HepG2 (cell line): ENCODE measurements around the gene DUXA. TPM values are rescaled to one million over a fixed set of nuclear protein-coding genes. Genes with fewer than 3 reads are reported as not detected.
A peak's percentile ranks its signal among the peaks of the same experiment; 100 is the strongest.

ENCODE experiments used
- AKAP8 ChIP-seq: sonication (generic); formaldehyde crosslinking; IDR thresholded peaks from 2 replicates; pipeline ENCODE4 v1.5.1; 2020; ENCODE audit warnings: mild to moderate bottlenecking, missing genetic modification reagents
- ATAD3A ChIP-seq: sonication (generic); formaldehyde crosslinking; IDR thresholded peaks from 2 replicates; pipeline ENCODE4 v1.4.0; 2020; ENCODE audit warnings: missing genetic modification reagents
- CBFB ChIP-seq: sonication (generic); formaldehyde crosslinking; IDR thresholded peaks from 2 replicates; pipeline ENCODE4 v1.4.0; 2020; ENCODE audit warnings: missing genetic modification reagents
- FOXP1 ChIP-seq, 2 experiments: fragments of 450-650 bp in 1 of 2; IDR thresholded peaks; 2 replicates each; pipeline ENCODE4 v1.6.1; 2017 to 2018; ENCODE audit warnings: antibody characterized with exemption in 1 of 2
- HMG20A ChIP-seq: IDR thresholded peaks from 2 replicates; pipeline ENCODE4 v1.6.1; 2016; ENCODE audit warnings: borderline replicate concordance
- HMG20B ChIP-seq: conservative IDR thresholded peaks from 2 replicates; pipeline ENCODE4 v1.6.1; 2016; ENCODE audit warnings: missing genetic modification reagents, missing compliant biosample characterization
- HNRNPH1 ChIP-seq: fragments of 200-400 bp; formaldehyde crosslinking; optimal IDR thresholded peaks from 2 replicates; pipeline ENCODE3; 2017; ENCODE audit warnings: mild to moderate bottlenecking, low read depth, low read length
- PAX8 ChIP-seq: sonication (generic); formaldehyde crosslinking; IDR thresholded peaks from 2 replicates; pipeline ENCODE4 v1.8.0; 2022; ENCODE audit warnings: mild to moderate bottlenecking, missing genetic modification reagents, borderline replicate concordance
- RAD51 ChIP-seq: fragments of 450-650 bp; IDR thresholded peaks from 2 replicates; pipeline ENCODE4 v1.6.1; 2016; ENCODE audit warnings: borderline replicate concordance
- RELA ChIP-seq: sonication (generic); formaldehyde crosslinking; IDR thresholded peaks from 2 replicates; pipeline ENCODE4 v1.4.0; 2020; ENCODE audit warnings: missing genetic modification reagents
- SOX13 ChIP-seq, 3 experiments: fragments of 450-650 bp in 1 of 3; sonication (generic) in 1 of 3; formaldehyde crosslinking in 1 of 3; IDR thresholded peaks in 2 of 3; conservative IDR thresholded peaks in 1 of 3; 2 replicates each; pipeline versions ENCODE4 v1.5.0 to v1.6.1; 2016 to 2020; ENCODE audit warnings: antibody characterized with exemption in 1 of 3, mild to moderate bottlenecking in 1 of 3, missing compliant biosample characterization in 1 of 3, missing genetic modification reagents in 1 of 3, moderate library complexity in 1 of 3
- SOX5 ChIP-seq: IDR thresholded peaks from 2 replicates; pipeline ENCODE4 v1.6.1; 2016; ENCODE audit warnings: borderline replicate concordance
- ZFX ChIP-seq: sonication (generic); formaldehyde crosslinking; IDR thresholded peaks from 2 replicates; pipeline ENCODE4 v1.4.0; 2020; ENCODE audit warnings: mild to moderate bottlenecking, low read depth, missing genetic modification reagents, moderate library complexity
- ZFYVE20 ChIP-seq: sonication (generic); formaldehyde crosslinking; IDR thresholded peaks from 2 replicates; pipeline ENCODE4 v1.8.0; 2023; ENCODE audit warnings: low read depth, mild to moderate bottlenecking, moderate library complexity, missing genetic modification reagents, borderline replicate concordance
- ZNF343 ChIP-seq: sonication (generic); formaldehyde crosslinking; IDR thresholded peaks from 2 replicates; pipeline ENCODE4 v1.4.0; 2020; ENCODE audit warnings: mild to moderate bottlenecking, missing genetic modification reagents
- ZNF569 ChIP-seq: sonication (generic); formaldehyde crosslinking; IDR thresholded peaks from 2 replicates; pipeline ENCODE4 v1.5.0; 2020; ENCODE audit warnings: mild to moderate bottlenecking, missing genetic modification reagents, moderate library complexity, borderline replicate concordance
- ZNF609 ChIP-seq: sonication (generic); formaldehyde crosslinking; IDR thresholded peaks from 2 replicates; pipeline ENCODE4 v1.4.0; 2020; ENCODE audit warnings: mild to moderate bottlenecking, missing genetic modification reagents, borderline replicate concordance
- ZNF724P ChIP-seq: sonication (generic); formaldehyde crosslinking; IDR thresholded peaks from 2 replicates; pipeline ENCODE4 v1.8.0; 2022; ENCODE audit warnings: missing genetic modification reagents, borderline replicate concordance
- ZNF740 ChIP-seq: sonication (generic); formaldehyde crosslinking; IDR thresholded peaks from 2 replicates; pipeline ENCODE4 v1.4.0; 2020; ENCODE audit warnings: missing genetic modification reagents
- ZNF747 ChIP-seq: sonication (generic); formaldehyde crosslinking; IDR thresholded peaks from 2 replicates; pipeline ENCODE4 v1.8.1; 2023; ENCODE audit warnings: missing genetic modification reagents, mild to moderate bottlenecking, borderline replicate concordance
- polyA plus RNA-seq, 8 experiments: library from polyadenylated mRNA; depleted of rRNA in 3 of 8; stranded (reverse) in 7 of 8; unstranded in 1 of 8; fragments of >200 nt; fragmentation: Illumina TruSeq in 4 of 8; extraction: Trizol in 4 of 8; gene quantifications; 2 replicates each; pipeline versions ENCODE4 v1.2.1 to v1.2.3, GENCODE V29; 2011 to 2016; ENCODE audit warnings: low read depth in 4 of 8, missing spikeins in 1 of 8, mixed read lengths in 1 of 8; ENCODE audit not compliant: insufficient read depth in 1 of 8
- total RNA-seq, 5 experiments: library from RNA; depleted of rRNA; stranded (reverse); fragments of >200 nt; fragmentation: Illumina TruSeq; extraction: Trizol; gene quantifications; 2 replicates each; pipeline ENCODE4 v1.2.3, GENCODE V29; 2016; ENCODE audit warnings: low read depth in 1 of 5
- TF ChIP-seq, protein P1 (sequence below): sonication (generic); formaldehyde crosslinking; IDR thresholded peaks from 2 replicates; pipeline ENCODE4 v1.8.1; 2023; ENCODE audit warnings: mild to moderate bottlenecking, missing genetic modification reagents
- TF ChIP-seq, protein P2 (sequence below): sonication (generic); formaldehyde crosslinking; IDR thresholded peaks from 2 replicates; pipeline ENCODE4 v1.4.0; 2020; ENCODE audit warnings: missing genetic modification reagents

DUXA gene
- total and polyA plus RNA-seq, 2 of the 13 experiments (the other 11 are each of a cell fraction or from before 2014, with no cell fraction given), result not detected

- TF ChIP-seq SOX5 (CRISPR knock-in tag) (no peak), RAD51 (no peak), HMG20A (CRISPR knock-in tag) (no peak), SOX13 (IDR thresholded peaks at IDR 0.05) (no peak), SOX13 (CRISPR knock-in tag; conservative IDR thresholded peaks at IDR 0.05 in 1 of 2, IDR thresholded peaks at IDR 0.05 in 1 of 2) (no peak; a peak in 1 of 4 replicates), AKAP8 (CRISPR knock-in tag) (peak; percentile 40; the same call in 1 of the 2 replicates), PAX8 (CRISPR knock-in tag) (no peak), ZNF343 (CRISPR knock-in tag) (0 out of 2 replicates have a peak, but pooled peaks have one; percentile 16), FOXP1 (IDR thresholded peaks at IDR 0.05) (no peak), FOXP1 (CRISPR knock-in tag; IDR thresholded peaks at IDR 0.05) (no peak), ZNF724P (CRISPR knock-in tag) (no peak; the same call in 1 of the 2 replicates), ATAD3A (no peak), ZNF609 (CRISPR knock-in tag) (peak; percentile 23; the same call in 1 of the 2 replicates), ZNF569 (CRISPR knock-in tag) (no peak), ZNF747 (CRISPR knock-in tag) (no peak; the same call in 1 of the 2 replicates), ZFX (CRISPR knock-in tag) (peak; percentile 88), ZFYVE20 (CRISPR knock-in tag) (no peak), RELA (CRISPR knock-in tag) (no peak), HNRNPH1 (no peak), ZNF740 (CRISPR knock-in tag) (no peak), CBFB (CRISPR knock-in tag) (no peak; the same call in 1 of the 2 replicates), HMG20B (CRISPR knock-in tag) (no peak)
- TF ChIP-seq, protein P1, sequence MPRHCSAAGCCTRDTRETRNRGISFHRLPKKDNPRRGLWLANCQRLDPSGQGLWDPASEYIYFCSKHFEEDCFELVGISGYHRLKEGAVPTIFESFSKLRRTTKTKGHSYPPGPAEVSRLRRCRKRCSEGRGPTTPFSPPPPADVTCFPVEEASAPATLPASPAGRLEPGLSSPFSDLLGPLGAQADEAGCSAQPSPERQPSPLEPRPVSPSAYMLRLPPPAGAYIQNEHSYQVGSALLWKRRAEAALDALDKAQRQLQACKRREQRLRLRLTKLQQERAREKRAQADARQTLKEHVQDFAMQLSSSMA (CRISPR knock-in tag), result no peak
- TF ChIP-seq, protein P2, sequence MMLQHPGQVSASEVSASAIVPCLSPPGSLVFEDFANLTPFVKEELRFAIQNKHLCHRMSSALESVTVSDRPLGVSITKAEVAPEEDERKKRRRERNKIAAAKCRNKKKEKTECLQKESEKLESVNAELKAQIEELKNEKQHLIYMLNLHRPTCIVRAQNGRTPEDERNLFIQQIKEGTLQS (CRISPR knock-in tag), result 0 out of 2 replicates have a peak, but pooled peaks have one; percentile 12
Measured at GRCh38 chr19:57191141-57192076, 24.1 kb upstream of the DUXA start, which contains the start of gene ZNF264 (continued).
